ENCODE data around the gene C22orf23.

DNA sequence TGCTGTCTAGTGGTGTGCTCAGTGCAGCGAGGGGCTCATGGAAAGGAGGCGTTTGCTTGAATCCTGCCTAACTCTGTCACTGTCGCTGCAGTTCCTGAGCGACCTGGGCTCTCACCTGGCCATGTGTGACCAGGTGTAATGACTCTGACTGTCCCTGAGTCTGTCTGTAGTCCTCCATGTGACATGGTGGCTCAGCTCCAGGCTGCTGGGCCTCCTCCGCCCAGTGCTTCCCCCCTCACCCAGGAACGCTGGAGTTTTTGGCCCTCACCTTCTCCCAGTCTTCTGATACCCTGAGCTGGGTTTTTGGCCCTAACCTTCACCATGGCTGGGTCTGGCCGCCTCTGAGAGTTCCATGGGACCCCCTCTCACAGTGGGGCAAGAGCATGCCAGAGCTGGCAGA lies 27.0 kb downstream of the C22orf23 start:
- TF ChIP-seq YY1 (IDR thresholded peaks at IDR 0.05; ENCODE audit: insufficient read depth, insufficient read length), result no peak
- TF ChIP-seq ZNF274 (IDR thresholded peaks at IDR 0.05; ENCODE audit: low read depth, low read length), result no peak
- no peak for TF ChIP-seq SUZ12 (IDR thresholded peaks at IDR 0.05; ENCODE audit: extremely low read depth, insufficient read depth, insufficient read length)
